Adrenal gland (tissue), 12 donors: Measurements from ENCODE around the gene GSAP. TPM values are rescaled to one million over a fixed set of nuclear protein-coding genes. Genes with fewer than 3 reads are reported as not detected.
A peak's percentile ranks its signal among the peaks of the same experiment; 100 is the strongest.
"Not testable (repeated sequence)": the region's sequence is repeated elsewhere in the genome, so short reads cannot be mapped to it uniquely, and the experiment has no call there.

ENCODE experiments used
- DNase-seq, 7 donors: peaks; one replicate each; pipeline ENCODE4 v3.0.0-alpha.2; 2019 to 2020
- H3K27ac ChIP-seq, 5 donors: fragments of 200-600 bp; sonication (generic) in 4 of 5; 1 replicate in 3 of 5; 2 replicates in 2 of 5; pipeline versions ENCODE4 v1.5.1 to v1.8.0; 2016 to 2020; ENCODE audit warnings: mild to moderate bottlenecking in 1 of 5
- H3K27me3 ChIP-seq: fragments of 200-600 bp; 2 replicates; pipeline ENCODE4 v1.8.0; 2021
- H3K36me3 ChIP-seq, 2 donors: fragments of 200-600 bp; replicated peaks in 1 of 2; 1 replicate in 1 of 2; 2 replicates in 1 of 2; pipeline versions ENCODE4 v1.5.1 to v1.8.0; 2018 to 2022
- H3K4me1 ChIP-seq, 2 donors: fragments of 200-600 bp; replicated peaks in 1 of 2; 1 replicate in 1 of 2; 2 replicates in 1 of 2; pipeline versions ENCODE4 v1.5.1 to v1.8.0; 2018 to 2021
- H3K4me3 ChIP-seq, 4 donors: fragments of 200-600 bp; sonication (generic) in 3 of 4; one replicate each; pipeline ENCODE4 v1.5.1; 2016 to 2018
- H3K9me3 ChIP-seq, 3 donors: fragments of 200-600 bp; sonication (generic) in 1 of 3; replicated peaks in 1 of 3; 1 replicate in 2 of 3; 2 replicates in 1 of 3; pipeline versions ENCODE4 v1.5.1 to v1.8.0; 2016 to 2021
- POLR2A ChIP-seq, 2 donors: fragments of 450-650 bp; IDR thresholded peaks; one replicate each; pipeline ENCODE4 v1.6.1; 2017; ENCODE audit warnings: antibody characterized with exemption in 2 of 2, mild to moderate bottlenecking in 2 of 2, moderate library complexity in 1 of 2
- WGBS, 4 donors: extraction: QIAGEN DNeasy Blood & Tissue Kit in 2 of 4; methylation state at CpG; one replicate each; pipeline versions ENCODE4 v1.1.5 to v1.1.7; 2013 to 2017; 5-methylcytosine and 5-hydroxymethylcytosine counted together
- intact Hi-C, 2 donors: fragments of 100-400 bp; cut with DNase I; formaldehyde crosslinking; loops; one replicate each; pipeline versions ENCODE4 v1.14.1 to v1.15.0; 2022 to 2023
- polyA plus RNA-seq, 3 donors: library from polyadenylated mRNA; stranded (reverse); fragments of 200-250 nt in 2 of 3; fragments of 350-450 nt in 1 of 3; fragmentation: Illumina TruSeq in 1 of 3; extraction: RNeasy Lipid Tissue Mini Kit (QIAGEN cat#74804) in 1 of 3; gene quantifications; one replicate each; pipeline ENCODE4 v1.2.3, GENCODE V29; 2013 to 2014
- total RNA-seq, 9 donors: library from RNA; depleted of rRNA in 4 of 9; stranded (reverse); fragments of >200 nt in 4 of 9; fragments of 120-200 nt in 1 of 9; fragmentation: NEBNext Ultra II Directional in 1 of 9; extraction: Animal tissue kit (Norgen Biotek cat#: 25700) in 1 of 9; gene quantifications; one replicate each; pipeline versions ENCODE4 v1.1.0 to v1.2.4, GENCODE V29; 2013 to 2023
- TF ChIP-seq, protein P1 (sequence below), 6 experiments: fragments of 450-650 bp in 4 of 6; fragments of 200-600 bp in 2 of 6; sonication (generic) in 1 of 6; IDR thresholded peaks; 1 replicate in 5 of 6; 2 replicates in 1 of 6; pipeline versions ENCODE4 v1.5.1 to v1.8.0; 2016 to 2021; ENCODE audit warnings: antibody characterized with exemption in 6 of 6, mild to moderate bottlenecking in 2 of 6, moderate library complexity in 1 of 6
- donor health status: healthy with polysubstance abuse.
- donor health status: Bipolar disorder and iron deficiency.
- donor health status: DM: yes; HTN: yes; CAD: no.
- donor health status: DM: no; HTN: no; CAD: no.
- donor health status: DM: no; HTN: no; CAD: no.
- donor health status: DM: yes; HTN: yes; CAD: no.

The GSAP gene
- total and polyA plus RNA-seq, 12 donors: 10.3 to 56.1 (median 18.5) TPM

DNA sequence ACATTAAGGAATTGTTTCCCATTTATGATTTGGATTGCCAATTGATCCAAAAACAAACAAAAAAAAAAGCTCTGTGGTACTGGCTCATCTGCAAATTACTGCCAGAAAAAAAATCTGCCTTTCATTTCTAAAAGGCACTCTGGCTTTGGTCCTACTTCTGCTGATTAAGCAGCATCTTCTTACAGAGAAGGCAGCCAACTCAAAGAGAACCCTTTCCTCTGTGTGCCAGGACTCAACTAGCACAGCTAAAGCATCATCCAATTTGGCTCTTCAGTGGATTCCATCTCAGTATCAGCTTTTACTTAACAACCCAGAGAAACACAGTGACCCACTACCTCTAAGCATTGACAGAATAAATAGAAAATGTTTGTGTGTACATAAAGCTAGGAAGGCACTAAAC is 80.6 kb downstream of the GSAP start:
- no peak for DNase-seq
- intact Hi-C loops: loop anchor here in 1 of 2 donors (10.0 kb wide), 1 partner anchor 211 kb away; the partner anchor contains the start of gene CCDC146
- TF ChIP-seq, protein P1, sequence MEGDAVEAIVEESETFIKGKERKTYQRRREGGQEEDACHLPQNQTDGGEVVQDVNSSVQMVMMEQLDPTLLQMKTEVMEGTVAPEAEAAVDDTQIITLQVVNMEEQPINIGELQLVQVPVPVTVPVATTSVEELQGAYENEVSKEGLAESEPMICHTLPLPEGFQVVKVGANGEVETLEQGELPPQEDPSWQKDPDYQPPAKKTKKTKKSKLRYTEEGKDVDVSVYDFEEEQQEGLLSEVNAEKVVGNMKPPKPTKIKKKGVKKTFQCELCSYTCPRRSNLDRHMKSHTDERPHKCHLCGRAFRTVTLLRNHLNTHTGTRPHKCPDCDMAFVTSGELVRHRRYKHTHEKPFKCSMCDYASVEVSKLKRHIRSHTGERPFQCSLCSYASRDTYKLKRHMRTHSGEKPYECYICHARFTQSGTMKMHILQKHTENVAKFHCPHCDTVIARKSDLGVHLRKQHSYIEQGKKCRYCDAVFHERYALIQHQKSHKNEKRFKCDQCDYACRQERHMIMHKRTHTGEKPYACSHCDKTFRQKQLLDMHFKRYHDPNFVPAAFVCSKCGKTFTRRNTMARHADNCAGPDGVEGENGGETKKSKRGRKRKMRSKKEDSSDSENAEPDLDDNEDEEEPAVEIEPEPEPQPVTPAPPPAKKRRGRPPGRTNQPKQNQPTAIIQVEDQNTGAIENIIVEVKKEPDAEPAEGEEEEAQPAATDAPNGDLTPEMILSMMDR (IDR thresholded peaks at IDR 0.05): no peak
- Histone ChIP-seq H3K27me3 (no peaks in the 10 kb centered on the region), H3K27ac (no peak overlapping the region), H3K4me1 (peaks cover 3 to 15% of the 10 kb centered on the region in 2 donors), H3K4me3 (no peak overlapping the region), H3K9me3 (no peaks in the 10 kb centered on the region), H3K36me3 (no peaks in the 10 kb centered on the region)

DNA sequence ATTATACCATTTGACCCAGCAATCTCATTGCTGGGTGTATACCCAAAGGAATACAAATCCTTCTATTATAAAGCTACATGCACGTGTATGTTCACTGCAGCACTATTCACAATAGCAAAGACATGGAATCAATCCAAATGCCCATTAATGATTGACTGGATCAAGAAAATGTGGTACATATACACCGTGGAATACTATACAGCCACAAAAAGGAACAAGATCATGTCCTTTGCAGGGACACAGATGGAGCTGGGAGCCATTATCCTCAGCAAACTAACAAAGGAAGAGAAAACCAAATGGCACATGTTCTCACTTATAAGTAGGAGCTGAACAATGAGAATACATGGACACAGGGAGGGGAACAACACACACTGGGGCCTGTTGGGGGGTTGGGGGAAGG is 82.1 kb downstream of the GSAP start:
- not testable (repeated sequence) for H3K36me3 ChIP-seq, H3K9me3 ChIP-seq, DNase-seq, H3K4me3 ChIP-seq, H3K27me3 ChIP-seq, H3K27ac ChIP-seq
- H3K4me1 ChIP-seq: peaks cover 3 to 11% of the 10 kb centered on the region in 2 donors
- intact Hi-C loops: loop anchor here in 1 of 2 donors (10.0 kb wide), 1 partner anchor 209 kb away; the partner anchor contains the start of gene CCDC146
- WGBS, 4 donors: 94 to 100% (median 96%) methylated on average over 2 of the region's 2 CpGs

DNA sequence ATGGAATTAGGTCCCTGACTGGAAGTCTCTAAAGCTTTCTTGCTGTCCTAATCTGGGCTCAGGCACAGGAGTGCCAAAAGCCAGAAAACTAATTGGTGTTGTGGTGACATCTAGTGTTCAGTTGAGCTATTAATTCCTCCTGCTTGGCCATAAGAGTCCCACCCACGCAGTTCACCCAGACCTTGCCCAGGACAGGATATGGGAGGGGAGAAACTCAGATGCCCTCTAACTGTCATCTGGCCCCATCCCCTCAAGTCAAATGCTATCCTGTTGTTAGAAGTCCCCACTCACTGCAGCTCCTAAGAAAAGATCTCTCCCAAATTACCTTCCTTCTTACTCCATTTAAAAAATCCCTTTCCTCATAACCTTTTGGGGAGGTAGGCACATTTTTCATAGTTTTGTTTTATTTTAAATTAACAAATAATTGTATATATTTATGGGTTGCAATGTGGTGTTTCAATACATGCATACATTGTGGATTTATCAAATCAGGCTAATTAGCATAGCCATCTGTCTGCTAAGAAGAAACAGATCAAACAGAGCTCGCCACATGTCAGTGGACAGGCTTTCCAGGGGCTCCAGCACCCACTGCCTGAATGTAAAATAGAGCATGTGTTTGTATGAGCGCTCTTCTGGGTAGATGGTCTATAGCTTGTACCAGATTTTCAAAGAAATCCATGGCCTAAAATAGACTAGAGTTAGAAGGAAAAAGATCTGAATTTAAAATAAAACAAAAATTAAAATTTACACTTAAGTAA is 84.0 kb downstream of the GSAP start:
- H3K27me3 ChIP-seq: no peaks in the 10 kb centered on the region
- no peaks in the 10 kb centered on the region for H3K9me3 ChIP-seq
- DNase-seq: peak; percentile 56 to 86 (median 71)
- H3K27ac ChIP-seq: no peak overlapping the region
- 52 to 90% (median 60%) methylated on average over 2 to 3 of the region's 3 CpGs for WGBS, 4 donors
- no peaks in the 10 kb centered on the region for H3K36me3 ChIP-seq
- H3K4me3 ChIP-seq: no peak overlapping the region
- H3K4me1 ChIP-seq: peaks cover 16 to 29% of the 10 kb centered on the region in 2 donors
- TF ChIP-seq POLR2A (IDR thresholded peaks at IDR 0.05): no peak
- TF ChIP-seq, protein P1 (IDR thresholded peaks at IDR 0.05): peak; percentile 48 to 89 (median 80)
- intact Hi-C loops: loop anchor here in 1 of 2 donors (10.0 kb wide), 1 partner anchor 207 kb away; the partner anchor contains the start of gene CCDC146

DNA sequence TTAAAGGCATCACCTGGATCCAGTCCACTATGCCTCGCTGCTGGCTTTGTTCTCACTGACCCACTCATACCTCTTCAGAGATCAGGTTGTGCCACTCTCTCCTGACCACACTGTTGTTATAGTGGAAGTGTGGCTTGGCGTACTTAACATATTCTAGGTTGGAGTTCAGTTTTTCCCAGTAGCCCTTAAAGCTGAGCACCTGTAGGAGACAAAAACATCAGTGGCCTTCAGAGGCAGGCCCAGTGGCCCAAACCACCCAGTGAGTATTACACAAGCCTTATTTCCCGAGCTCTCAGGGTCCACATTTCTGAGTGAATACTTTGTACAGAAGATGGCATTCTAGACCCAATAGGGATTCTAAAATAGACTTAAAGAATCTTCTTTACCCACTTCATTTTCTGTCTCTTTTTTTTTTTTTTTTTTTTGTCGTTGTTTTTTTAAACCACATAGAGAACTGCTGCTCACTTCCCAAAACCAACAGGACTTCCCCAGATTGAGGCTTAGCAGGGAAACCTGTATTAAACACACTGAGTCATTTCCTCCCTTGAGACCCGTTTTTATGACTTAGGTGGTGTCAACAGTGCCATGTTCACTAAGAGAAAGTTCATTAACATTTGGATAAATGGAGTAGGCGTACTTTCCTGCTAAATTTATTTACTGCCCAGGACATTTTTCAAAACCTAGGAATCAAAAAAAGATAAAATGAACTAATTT is 85.8 kb downstream of the GSAP start:
- TF ChIP-seq, protein P1 (IDR thresholded peaks at IDR 0.05): no peak
- TF ChIP-seq POLR2A (IDR thresholded peaks at IDR 0.05): no peak
- Histone ChIP-seq H3K4me1 (peaks cover 16 to 32% of the 10 kb centered on the region in 2 donors), H3K4me3 (no peak overlapping the region), H3K27me3 (no peaks in the 10 kb centered on the region), H3K27ac (peak overlapping the region in 1 of 5 donors; percentile 13), H3K9me3 (no peaks in the 10 kb centered on the region), H3K36me3 (no peaks in the 10 kb centered on the region)
- DNase-seq: no peak
- intact Hi-C loops: loop anchor here in 1 of 2 donors (10.0 kb wide), 1 partner anchor 206 kb away; the partner anchor contains the start of gene CCDC146
- 60 to 71% (median 67%) methylated on average over 6 of the region's 6 CpGs for WGBS, 4 donors
